Mammary epithelial cell (primary cell): ENCODE data around the gene TAF5L.

Experiments
- CTCF ChIP-seq, 2 donors: IDR thresholded peaks in 1 of 2; conservative IDR thresholded peaks in 1 of 2; 2 replicates each; pipeline ENCODE4 v1.5.1; 2011 to 2012; ENCODE audit warnings: inconsistent platforms in 2 of 2, low read length in 2 of 2, mild to moderate bottlenecking in 2 of 2, control low read depth in 1 of 2, low read depth in 1 of 2; ENCODE audit not compliant: insufficient read depth in 1 of 2; ENCODE audit errors: extremely low read depth in 1 of 2
- EZH2 ChIP-seq: IDR thresholded peaks from 2 replicates; pipeline ENCODE4 v1.6.1; 2012; ENCODE audit warnings: low read length, inconsistent platforms, borderline replicate concordance

GRCh38 chr1:229563241-229563640 lies 62.7 kb downstream of the TAF5L start:
- no peak for TF ChIP-seq CTCF (conservative IDR thresholded peaks at IDR 0.05 in 1 of 2, IDR thresholded peaks at IDR 0.05 in 1 of 2; ENCODE audit: extremely low read depth in 1 of 2, insufficient read depth in 1 of 2, low read depth in 1 of 2, low read length in 2 of 2)
- no peak for TF ChIP-seq EZH2
